Breast epithelium (tissue), 4 donors: ENCODE measurements around the gene ITPRIPL1. TPM values are rescaled to one million over a fixed set of nuclear protein-coding genes. Genes with fewer than 3 reads are reported as not detected.
A peak's percentile ranks its signal among the peaks of the same experiment; 100 is the strongest.

Experiments
- DNase-seq, 2 donors: peaks; one replicate each; pipeline ENCODE4 v3.0.0-alpha.2; 2019; ENCODE audit warnings: low spot score in 2 of 2
- H3K27ac ChIP-seq, 2 donors: fragments of 200-600 bp; sonication (generic) in 1 of 2; one replicate each; pipeline ENCODE4 v1.5.1; 2016 to 2019; ENCODE audit warnings: mild to moderate bottlenecking in 1 of 2
- H3K27me3 ChIP-seq, 2 donors: fragments of 200-600 bp; sonication (generic) in 1 of 2; one replicate each; pipeline versions ENCODE4 v1.5.1 to v1.6.0; 2017 to 2019; ENCODE audit warnings: control low read depth in 1 of 2, mild to moderate bottlenecking in 1 of 2
- H3K36me3 ChIP-seq: fragments of 200-600 bp; one replicate; pipeline ENCODE4 v1.5.1; 2019
- H3K4me1 ChIP-seq, 2 donors: fragments of 200-600 bp; sonication (generic); one replicate each; pipeline ENCODE4 v1.5.1; 2016 to 2019; ENCODE audit warnings: control low read depth in 1 of 2
- H3K4me3 ChIP-seq, 3 donors: fragments of 200-600 bp; sonication (generic); 1 replicate in 2 of 3; 2 replicates in 1 of 3; pipeline ENCODE4 v1.5.1; 2016 to 2019; ENCODE audit warnings: mild to moderate bottlenecking in 3 of 3, moderate library complexity in 2 of 3
- H3K9me3 ChIP-seq, 2 donors: fragments of 200-600 bp; sonication (generic) in 1 of 2; one replicate each; pipeline ENCODE4 v1.5.1; 2016 to 2019; ENCODE audit warnings: control low read depth in 1 of 2
- CTCF ChIP-seq, 3 donors: fragments of 450-650 bp; IDR thresholded peaks; one replicate each; pipeline ENCODE4 v1.5.1; 2016 to 2017; ENCODE audit warnings: antibody characterized with exemption in 3 of 3, mild to moderate bottlenecking in 3 of 3, moderate library complexity in 3 of 3
- POLR2A ChIP-seq: fragments of 450-650 bp; IDR thresholded peaks from one replicate; pipeline ENCODE4 v1.6.1; 2016; ENCODE audit warnings: antibody characterized with exemption, mild to moderate bottlenecking, moderate library complexity
- POLR2AphosphoS5 ChIP-seq, 3 donors: sonication (generic); formaldehyde crosslinking; IDR thresholded peaks; one replicate each; pipeline ENCODE4 v1.6.1; 2017; ENCODE audit warnings: antibody characterized with exemption in 3 of 3
- intact Hi-C: fragments of 100-400 bp; cut with DNase I; formaldehyde crosslinking; loops from one replicate; pipeline ENCODE4 v1.15.1; 2023; ENCODE audit warnings: low total_unique reads
- total RNA-seq, 3 donors: library from RNA; depleted of rRNA; stranded (reverse); fragments of >200 nt; gene quantifications; one replicate each; pipeline ENCODE4 v1.1.0, GENCODE V29; 2016

ITPRIPL1 gene
- total RNA-seq, 3 donors from 2014 or later: 0.64 to 11.1 (median 6.9) TPM

GRCh38 chr2:96345438-96345837 is 20.3 kb downstream of the ITPRIPL1 start:
- no peaks in the 10 kb centered on the region for H3K4me1 ChIP-seq
- H3K27ac ChIP-seq: no peak overlapping the region
- no peaks in the 10 kb centered on the region for H3K36me3 ChIP-seq
- H3K27me3 ChIP-seq: no peaks in the 10 kb centered on the region
- intact Hi-C loops: no loop called here
- H3K9me3 ChIP-seq: no peaks in the 10 kb centered on the region
- no peak overlapping the region for H3K4me3 ChIP-seq
- TF ChIP-seq POLR2AphosphoS5 (IDR thresholded peaks at IDR 0.05) (no peak), POLR2A (no peak), CTCF (IDR thresholded peaks at IDR 0.05) (no peak)
- no peak for DNase-seq

- Histone ChIP-seq H3K4me1 (no peaks in the 10 kb centered on the region), H3K4me3 (no peak overlapping the region), H3K36me3 (no peaks in the 10 kb centered on the region), H3K27ac (no peak overlapping the region), H3K9me3 (no peaks in the 10 kb centered on the region), H3K27me3 (no peaks in the 10 kb centered on the region)
- TF ChIP-seq CTCF (IDR thresholded peaks at IDR 0.05): no peak
- no peak for TF ChIP-seq POLR2A
- TF ChIP-seq POLR2AphosphoS5 (IDR thresholded peaks at IDR 0.05): no peak
- intact Hi-C loops: no loop called here
- DNase-seq: no peak
Measured at GRCh38 chr2:96345868-96346462, 20.8 kb downstream of the ITPRIPL1 start.

GRCh38 chr2:96347395-96347794 is 22.3 kb downstream of the ITPRIPL1 start:
- no peak for DNase-seq
- no peaks in the 10 kb centered on the region for H3K9me3 ChIP-seq
- no peak overlapping the region for H3K27ac ChIP-seq
- no peak overlapping the region for H3K4me3 ChIP-seq
- intact Hi-C loops: no loop called here
- TF ChIP-seq CTCF (IDR thresholded peaks at IDR 0.05) (no peak), POLR2AphosphoS5 (IDR thresholded peaks at IDR 0.05) (no peak), POLR2A (no peak)
- no peaks in the 10 kb centered on the region for H3K36me3 ChIP-seq
- no peaks in the 10 kb centered on the region for H3K4me1 ChIP-seq
- no peaks in the 10 kb centered on the region for H3K27me3 ChIP-seq

- Histone ChIP-seq H3K27ac (peak overlapping the region; percentile 54 to 71), H3K9me3 (no peaks in the 10 kb centered on the region), H3K4me3 (peak overlapping the region in 1 of 3 donors; percentile 18), H3K36me3 (no peaks in the 10 kb centered on the region), H3K27me3 (no peaks in the 10 kb centered on the region), H3K4me1 (peaks cover 0 to 4% of the 10 kb centered on the region in 2 donors)
- no peak for TF ChIP-seq POLR2A
- peak in 2 of 3 donors; percentile 3 to 5 for TF ChIP-seq POLR2AphosphoS5 (IDR thresholded peaks at IDR 0.05)
- peak; percentile 67 to 78 for DNase-seq
- intact Hi-C loops: no loop called here
Measured at GRCh38 chr2:96353032-96353561, 28.0 kb downstream of the ITPRIPL1 start.

GRCh38 chr2:96353606-96354101 is 28.5 kb downstream of the ITPRIPL1 start:
- peaks cover 0 to 4% of the 10 kb centered on the region in 2 donors for H3K4me1 ChIP-seq
- intact Hi-C loops: no loop called here
- DNase-seq: no peak
- H3K36me3 ChIP-seq: no peaks in the 10 kb centered on the region
- H3K4me3 ChIP-seq: peak overlapping the region in 1 of 3 donors; percentile 18
- no peaks in the 10 kb centered on the region for H3K9me3 ChIP-seq
- H3K27me3 ChIP-seq: no peaks in the 10 kb centered on the region
- H3K27ac ChIP-seq: peak overlapping the region; percentile 54 to 80
- TF ChIP-seq POLR2A: no peak
- TF ChIP-seq POLR2AphosphoS5 (IDR thresholded peaks at IDR 0.05): peak in 2 of 3 donors; percentile 3 to 6

GRCh38 chr2:96354492-96354891 is 29.4 kb downstream of the ITPRIPL1 start:
- no peaks in the 10 kb centered on the region for H3K36me3 ChIP-seq
- TF ChIP-seq POLR2A: no peak
- TF ChIP-seq CTCF (IDR thresholded peaks at IDR 0.05): no peak
- no peak for TF ChIP-seq POLR2AphosphoS5 (IDR thresholded peaks at IDR 0.05)
- no peak overlapping the region for H3K4me3 ChIP-seq
- intact Hi-C loops: no loop called here
- peaks cover 0 to 4% of the 10 kb centered on the region in 2 donors for H3K4me1 ChIP-seq
- H3K27me3 ChIP-seq: no peaks in the 10 kb centered on the region
- DNase-seq: no peak
- H3K27ac ChIP-seq: peak overlapping the region; percentile 54 to 80
- no peaks in the 10 kb centered on the region for H3K9me3 ChIP-seq
